Measurements from ENCODE around the gene RANBP9. TPM values are rescaled to one million over a fixed set of nuclear protein-coding genes. Genes with fewer than 3 reads are reported as not detected.

The RANBP9 gene
- polyA plus RNA-seq, 3 donors: 1.8 to 26.1 (median 2.0) TPM

- peaks cover 100% of the 10 kb centered on the region for H3K79me2 ChIP-seq (ENCODE audit: insufficient read depth, low read length)
- peaks cover 9 to 15% of the 10 kb centered on the region in 2 donors for H3K4me1 ChIP-seq (ENCODE audit: control insufficient read depth in 1 of 2, insufficient read depth in 2 of 2, low read length in 2 of 2)
- H4K20me1 ChIP-seq (ENCODE audit: insufficient read depth, low read length): peaks cover 93% of the 10 kb centered on the region
- no peaks in the 10 kb centered on the region for H3K9me3 ChIP-seq (replicated peaks in 1 of 2; ENCODE audit: control insufficient read depth in 1 of 2, insufficient read depth in 1 of 2, low read length in 2 of 2)
- peaks cover 58% of the 10 kb centered on the region for H3K4me1 Mint-ChIP-seq
- TF ChIP-seq CTCF (IDR thresholded peaks at IDR 0.05): no peak
- WGBS (ENCODE audit: insufficient coverage): no CpG with 5 or more reads among the region's 3 CpGs
- no peaks in the 10 kb centered on the region for H3K36me3 ChIP-seq (replicated peaks in 1 of 2; ENCODE audit: control insufficient read depth in 1 of 2, insufficient read depth in 2 of 2, low read length in 2 of 2)
- DNase-seq: no peak
- no peak overlapping the region for H3K9ac ChIP-seq (ENCODE audit: insufficient read depth, low read length, poor library complexity, severe bottlenecking)
- no peak overlapping the region for H3K4me2 ChIP-seq (replicated peaks; ENCODE audit: extremely low read depth, low read length, poor library complexity, severe bottlenecking)
- no peaks in the 10 kb centered on the region for H3K27me3 ChIP-seq (ENCODE audit: control insufficient read depth in 2 of 2, insufficient read depth in 2 of 2, low read length in 2 of 2)
- H3K27ac ChIP-seq (ENCODE audit: low read depth in 1 of 2, low read length in 2 of 2): no peak overlapping the region
- no peak overlapping the region for H3K4me3 ChIP-seq (replicated peaks in 1 of 3; ENCODE audit: low read depth in 2 of 3, low read length in 3 of 3)
- no peak overlapping the region for H2AFZ ChIP-seq (ENCODE audit: insufficient read depth, low read depth, low read length, poor library complexity, severe bottlenecking)
- no peak overlapping the region for H3K4me3 Mint-ChIP-seq
- peaks cover 0 to 2% (median 0%) of the 10 kb centered on the region in 3 donors for H3K27me3 Mint-ChIP-seq (ENCODE audit: low read depth in 3 of 3)
- intact Hi-C loops (cut with micrococcal nuclease): loop anchor here in 1 of 2 donors (10.0 kb wide), 1 partner anchor 52 kb away; the partner anchor contains the start of gene RANBP9
- peak overlapping the region in 2 of 7 donors; percentile 5 to 47 for H3K27ac Mint-ChIP-seq
- H3K9me3 Mint-ChIP-seq: no peaks in the 10 kb centered on the region
- H3K36me3 Mint-ChIP-seq: peaks cover 0 to 5% of the 10 kb centered on the region in 2 donors
Observed at GRCh38 chr6:13662651-13663334, 48.8 kb downstream of the RANBP9 start.

- H3K79me2 ChIP-seq (ENCODE audit: insufficient read depth, low read length): peaks cover 100% of the 10 kb centered on the region
- Mint-ChIP-seq H3K9me3 (no peaks in the 10 kb centered on the region), H3K4me3 (no peak overlapping the region), H3K36me3 (peaks cover 2 to 6% of the 10 kb centered on the region in 2 donors), H3K4me1 (peaks cover 46% of the 10 kb centered on the region), H3K27ac (no peak overlapping the region), H3K27me3 (ENCODE audit: low read depth in 3 of 3) (peaks cover 0 to 2% (median 0%) of the 10 kb centered on the region in 3 donors)
- no peak for DNase-seq
- H3K4me2 ChIP-seq (replicated peaks; ENCODE audit: extremely low read depth, low read length, poor library complexity, severe bottlenecking): no peak overlapping the region
- H3K27ac ChIP-seq (ENCODE audit: low read depth in 1 of 2, low read length in 2 of 2): no peak overlapping the region
- no peaks in the 10 kb centered on the region for H3K9me3 ChIP-seq (replicated peaks in 1 of 2; ENCODE audit: control insufficient read depth in 1 of 2, insufficient read depth in 1 of 2, low read length in 2 of 2)
- intact Hi-C loops (cut with micrococcal nuclease): loop anchor here in 1 of 2 donors (10.0 kb wide), 1 partner anchor 53 kb away; the partner anchor contains the start of gene RANBP9
- TF ChIP-seq CTCF (IDR thresholded peaks at IDR 0.05): no peak
- WGBS (ENCODE audit: insufficient coverage): no CpG with 5 or more reads among the region's 2 CpGs
- peaks cover 3 to 4% of the 10 kb centered on the region in 2 donors for H3K4me1 ChIP-seq (ENCODE audit: control insufficient read depth in 1 of 2, insufficient read depth in 2 of 2, low read length in 2 of 2)
- H2AFZ ChIP-seq (ENCODE audit: insufficient read depth, low read depth, low read length, poor library complexity, severe bottlenecking): no peak overlapping the region
- H4K20me1 ChIP-seq (ENCODE audit: insufficient read depth, low read length): peaks cover 85% of the 10 kb centered on the region
- H3K9ac ChIP-seq (ENCODE audit: insufficient read depth, low read length, poor library complexity, severe bottlenecking): no peak overlapping the region
- peaks cover 3 to 10% of the 10 kb centered on the region in 2 donors for H3K36me3 ChIP-seq (replicated peaks in 1 of 2; ENCODE audit: control insufficient read depth in 1 of 2, insufficient read depth in 2 of 2, low read length in 2 of 2)
- H3K27me3 ChIP-seq (ENCODE audit: control insufficient read depth in 2 of 2, insufficient read depth in 2 of 2, low read length in 2 of 2): no peaks in the 10 kb centered on the region
- no peak overlapping the region for H3K4me3 ChIP-seq (replicated peaks in 1 of 3; ENCODE audit: low read depth in 2 of 3, low read length in 3 of 3)
Observed at GRCh38 chr6:13661647-13662046, 50.0 kb downstream of the RANBP9 start.

Measured in CD14-positive monocyte (primary cell).